Measurements from ENCODE around the gene GALNT18. TPM values are rescaled to one million over a fixed set of nuclear protein-coding genes. Genes with fewer than 3 reads are reported as not detected.

GALNT18 gene
- total RNA-seq, 4 donors from 2014 or later = 4.7 to 20.4 (median 14.1) TPM

GRCh38 chr11:11524436-11525061, 97.3 kb downstream of the GALNT18 start:
- WGBS, 2 donors = 41 to 55% methylated on average over 5 of the region's 5 CpGs
- Histone ChIP-seq H3K9me3 (no peaks in the 10 kb centered on the region), H3K4me3 (no peak overlapping the region), H3K27me3 (no peaks in the 10 kb centered on the region), H3K4me1 (peaks cover 0 to 22% (median 18%) of the 10 kb centered on the region in 3 donors), H3K36me3 (no peaks in the 10 kb centered on the region), H3K27ac (no peak overlapping the region)
- TF ChIP-seq POLR2A (IDR thresholded peaks at IDR 0.05) (no peak), CTCF (IDR thresholded peaks at IDR 0.05) (no peak)
- DNase-seq = no peak
- intact Hi-C loops (cut with DNase I) = no loop called here

- DNase-seq = no peak
- Histone ChIP-seq H3K4me3 (no peak overlapping the region), H3K9me3 (no peaks in the 10 kb centered on the region), H3K36me3 (no peaks in the 10 kb centered on the region), H3K4me1 (peaks cover 0 to 29% (median 23%) of the 10 kb centered on the region in 3 donors), H3K27ac (no peak overlapping the region), H3K27me3 (no peaks in the 10 kb centered on the region)
- WGBS, 2 donors = 89 to 93% methylated on average over 4 of the region's 4 CpGs
- TF ChIP-seq POLR2A (IDR thresholded peaks at IDR 0.05) (no peak), CTCF (IDR thresholded peaks at IDR 0.05) (no peak)
- intact Hi-C loops (cut with DNase I) = no loop called here
Measured at GRCh38 chr11:11522591-11522990, 99.2 kb downstream of the GALNT18 start.

GRCh38 chr11:11521306-11522002, 100.4 kb downstream of the GALNT18 start:
- intact Hi-C loops (cut with DNase I) = no loop called here
- Histone ChIP-seq H3K27ac (no peak overlapping the region), H3K9me3 (no peaks in the 10 kb centered on the region), H3K27me3 (no peaks in the 10 kb centered on the region), H3K36me3 (no peaks in the 10 kb centered on the region), H3K4me1 (peaks cover 0 to 29% (median 23%) of the 10 kb centered on the region in 3 donors), H3K4me3 (no peak overlapping the region)
- TF ChIP-seq POLR2A (IDR thresholded peaks at IDR 0.05) = no peak
- TF ChIP-seq CTCF (IDR thresholded peaks at IDR 0.05) = no peak
- DNase-seq = no peak
- 67 to 69% methylated on average over 11 to 12 of the region's 13 CpGs for WGBS, 2 donors

- H3K27ac ChIP-seq = no peak overlapping the region
- TF ChIP-seq CTCF (IDR thresholded peaks at IDR 0.05) (no peak), POLR2A (IDR thresholded peaks at IDR 0.05) (no peak)
- 36 to 47% methylated on average over 7 to 8 of the region's 14 CpGs for WGBS, 2 donors
- H3K9me3 ChIP-seq = no peaks in the 10 kb centered on the region
- no peak for DNase-seq
- peaks cover 0 to 29% (median 23%) of the 10 kb centered on the region in 3 donors for H3K4me1 ChIP-seq
- H3K36me3 ChIP-seq = no peaks in the 10 kb centered on the region
- intact Hi-C loops (cut with DNase I) = no loop called here
- no peaks in the 10 kb centered on the region for H3K27me3 ChIP-seq
- H3K4me3 ChIP-seq = no peak overlapping the region
Measured at GRCh38 chr11:11520231-11521015, 101.4 kb downstream of the GALNT18 start.

- Histone ChIP-seq H3K4me1 (peaks cover 0 to 29% (median 23%) of the 10 kb centered on the region in 3 donors), H3K27me3 (no peaks in the 10 kb centered on the region), H3K36me3 (no peaks in the 10 kb centered on the region), H3K9me3 (no peaks in the 10 kb centered on the region), H3K4me3 (no peak overlapping the region), H3K27ac (no peak overlapping the region)
- 26 to 65% methylated on average over 3 to 4 of the region's 4 CpGs for WGBS, 2 donors
- intact Hi-C loops (cut with DNase I) = no loop called here
- DNase-seq = no peak
- TF ChIP-seq POLR2A (IDR thresholded peaks at IDR 0.05) = no peak
- TF ChIP-seq CTCF (IDR thresholded peaks at IDR 0.05) = peak in 1 of 6 experiments; percentile 12
Measured at GRCh38 chr11:11519184-11519583, 102.6 kb downstream of the GALNT18 start.
